NK-92 treated with Interleukin-12 subunit alpha and Interleukin-12 subunit beta, amount 100 ng/mL, for 24 hours (cell line): ENCODE results near the gene STX1A.
A peak's percentile ranks its signal among the peaks of the same experiment; 100 is the strongest.
"Not testable (repeated sequence)": the region's sequence is repeated elsewhere in the genome, so short reads cannot be mapped to it uniquely, and the experiment has no call there.

Source experiments
- DNase-seq: peaks from one replicate; lab custom pipeline; 2025; lab: John Stamatoyannopoulos, UW

STX1A gene

GRCh38 chr7:73682745-73683055, 36.8 kb downstream of the STX1A start:
- no peak for DNase-seq

GRCh38 chr7:73681031-73681430, 38.4 kb downstream of the STX1A start:
- DNase-seq, result no peak

- DNase-seq, result no peak
These were observed 39.0 kb downstream of the STX1A start for GRCh38 chr7:73680501-73680900.

- no peak for DNase-seq
These were observed 39.8 kb downstream of the STX1A start for GRCh38 chr7:73679709-73680108.

- DNase-seq, result no peak
These were observed 40.6 kb downstream of the STX1A start for GRCh38 chr7:73678862-73679261.

- not testable (repeated sequence) for DNase-seq
These were observed 43.4 kb downstream of the STX1A start for GRCh38 chr7:73676062-73676461.

- no peak for DNase-seq
These were observed 44.9 kb downstream of the STX1A start for GRCh38 chr7:73674468-73675124.

- no peak for DNase-seq
These were observed 47.5 kb downstream of the STX1A start for GRCh38 chr7:73671857-73672445.

GRCh38 chr7:73671322-73671661, 48.2 kb downstream of the STX1A start:
- no peak for DNase-seq

GRCh38 chr7:73669858-73670385, 49.5 kb downstream of the STX1A start:
- no peak for DNase-seq

GRCh38 chr7:73669288-73669701, 50.2 kb downstream of the STX1A start:
- DNase-seq, result no peak

- no peak for DNase-seq
These were observed 50.6 kb downstream of the STX1A start for GRCh38 chr7:73668886-73669230.

- no peak for DNase-seq
These were observed 51.2 kb downstream of the STX1A start for GRCh38 chr7:73668103-73668885.

GRCh38 chr7:73667344-73668102, 51.9 kb downstream of the STX1A start, which contains the start of gene VPS37D:
TSS of gene VPS37D (plus strand) at chr7:73667831. CDS start at chr7:73667959, 128 bp downstream.
- DNase-seq, result peak; percentile 57

GRCh38 chr7:73663033-73663432, 56.4 kb downstream of the STX1A start:
- no peak for DNase-seq

- not testable (repeated sequence) for DNase-seq
These were observed 58.9 kb downstream of the STX1A start for GRCh38 chr7:73660594-73660993.

- DNase-seq, result no peak
These were observed 59.5 kb downstream of the STX1A start for GRCh38 chr7:73659983-73660382.

- DNase-seq, result not testable (repeated sequence)
These were observed 64.2 kb downstream of the STX1A start for GRCh38 chr7:73655309-73655708.

- no peak for DNase-seq
These were observed 66.9 kb downstream of the STX1A start for GRCh38 chr7:73652541-73652949.

GRCh38 chr7:73650524-73650923, 68.9 kb downstream of the STX1A start:
- DNase-seq, result no peak

GRCh38 chr7:73649576-73649975, 69.9 kb downstream of the STX1A start:
- DNase-seq, result no peak
